Esophagus squamous epithelium (tissue), 5 donors: ENCODE data around the gene SLC6A17. TPM values are rescaled to one million over a fixed set of nuclear protein-coding genes. Genes with fewer than 3 reads are reported as not detected.

Experiments used
- DNase-seq: peaks from one replicate; lab custom pipeline; 2025; lab: John Stamatoyannopoulos, UW
- H3K27ac ChIP-seq, 4 donors: fragments of 200-600 bp; sonication (generic); one replicate each; pipeline ENCODE4 v1.5.1; 2016 to 2019; ENCODE audit warnings: mild to moderate bottlenecking in 1 of 4
- H3K27me3 ChIP-seq, 4 donors: fragments of 200-600 bp; sonication (generic); 1 replicate in 3 of 4; 2 replicates in 1 of 4; pipeline versions ENCODE4 v1.5.1 to v1.6.0; 2017 to 2021; ENCODE audit warnings: antibody characterized with exemption in 1 of 4
- H3K36me3 ChIP-seq, 3 donors: fragments of 200-600 bp; sonication (generic); one replicate each; pipeline ENCODE4 v1.5.1; 2016 to 2019
- H3K4me1 ChIP-seq, 3 donors: fragments of 200-600 bp; sonication (generic); one replicate each; pipeline ENCODE4 v1.5.1; 2017 to 2019
- H3K4me3 ChIP-seq, 4 donors: fragments of 200-600 bp; sonication (generic); 1 replicate in 3 of 4; 2 replicates in 1 of 4; pipeline ENCODE4 v1.5.1; 2016 to 2019; ENCODE audit warnings: mild to moderate bottlenecking in 2 of 4, moderate library complexity in 1 of 4
- H3K9me3 ChIP-seq, 3 donors: fragments of 200-600 bp; sonication (generic); one replicate each; pipeline ENCODE4 v1.5.1; 2016 to 2019
- POLR2A ChIP-seq, 4 donors: fragments of 450-650 bp; IDR thresholded peaks; one replicate each; pipeline ENCODE4 v1.6.1; 2017; ENCODE audit warnings: antibody characterized with exemption in 4 of 4, mild to moderate bottlenecking in 4 of 4, moderate library complexity in 3 of 4
- WGBS, 2 donors: methylation state at CpG; one replicate each; pipeline ENCODE4 v1.1.5; 2018; 5-methylcytosine and 5-hydroxymethylcytosine counted together
- intact Hi-C: fragments of 100-400 bp; cut with DNase I; formaldehyde crosslinking; loops from one replicate; pipeline ENCODE4 v1.15.0; 2022
- total RNA-seq, 4 donors: library from RNA; depleted of rRNA; stranded (reverse); fragments of >200 nt; gene quantifications; one replicate each; pipeline ENCODE4 v1.1.0, GENCODE V29; 2016
- TF ChIP-seq, protein P1 (sequence below), 6 experiments: fragments of 450-650 bp in 4 of 6; fragments of 200-600 bp in 2 of 6; sonication (generic) in 2 of 6; IDR thresholded peaks; one replicate each; pipeline ENCODE4 v1.5.1; 2016 to 2019; ENCODE audit warnings: antibody characterized with exemption in 6 of 6, mild to moderate bottlenecking in 4 of 6, moderate library complexity in 4 of 6
- donor health status: DM: yes; HTN: yes; CAD: no.

The SLC6A17 gene
- total RNA-seq, 4 donors from 2014 or later, result 0.11 to 0.29 (median 0.23) TPM

DNA sequence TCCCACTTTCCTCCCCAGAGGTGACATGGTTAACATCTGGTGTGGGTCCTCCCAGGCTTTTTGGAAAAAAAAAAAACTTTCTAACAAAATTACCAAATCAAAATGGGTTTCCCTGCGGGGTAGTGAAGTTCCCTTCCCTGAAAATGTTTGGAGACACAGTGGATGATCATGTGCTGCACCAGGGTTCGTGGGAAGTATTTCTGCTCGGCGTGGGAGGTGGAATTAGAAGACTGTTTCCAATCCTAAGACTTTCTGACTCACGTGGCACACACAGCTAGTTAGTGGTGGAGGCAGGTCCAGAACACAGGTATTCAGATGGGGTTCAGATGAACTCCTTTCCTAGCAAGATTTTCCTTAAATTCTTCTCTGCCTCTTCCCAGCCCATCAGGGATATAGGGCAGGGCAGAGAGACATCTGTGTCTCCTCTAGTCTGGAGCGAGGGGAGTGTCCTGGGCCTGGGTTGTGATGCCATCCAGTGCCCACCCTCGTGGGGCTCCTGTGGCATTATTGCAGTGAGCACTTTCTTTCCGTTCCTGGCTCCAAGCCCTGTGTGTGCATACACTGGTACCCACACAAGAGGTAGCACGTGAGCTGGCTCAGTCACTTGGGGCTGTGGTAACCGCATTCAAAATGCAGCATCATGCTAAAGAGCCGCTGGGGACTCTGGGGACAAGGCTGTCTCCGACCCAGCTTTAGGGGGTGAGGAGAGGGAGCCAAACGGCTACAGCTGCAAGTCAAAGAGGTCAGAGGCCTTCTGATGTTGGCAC lies 87.3 kb downstream of the SLC6A17 start:
- no peaks in the 10 kb centered on the region for H3K27me3 ChIP-seq
- peaks cover 0 to 17% (median 6%) of the 10 kb centered on the region in 3 donors for H3K36me3 ChIP-seq
- no peaks in the 10 kb centered on the region for H3K9me3 ChIP-seq
- H3K27ac ChIP-seq, result no peak overlapping the region
- H3K4me3 ChIP-seq, result no peak overlapping the region
- no peak for DNase-seq
- TF ChIP-seq, protein P1, sequence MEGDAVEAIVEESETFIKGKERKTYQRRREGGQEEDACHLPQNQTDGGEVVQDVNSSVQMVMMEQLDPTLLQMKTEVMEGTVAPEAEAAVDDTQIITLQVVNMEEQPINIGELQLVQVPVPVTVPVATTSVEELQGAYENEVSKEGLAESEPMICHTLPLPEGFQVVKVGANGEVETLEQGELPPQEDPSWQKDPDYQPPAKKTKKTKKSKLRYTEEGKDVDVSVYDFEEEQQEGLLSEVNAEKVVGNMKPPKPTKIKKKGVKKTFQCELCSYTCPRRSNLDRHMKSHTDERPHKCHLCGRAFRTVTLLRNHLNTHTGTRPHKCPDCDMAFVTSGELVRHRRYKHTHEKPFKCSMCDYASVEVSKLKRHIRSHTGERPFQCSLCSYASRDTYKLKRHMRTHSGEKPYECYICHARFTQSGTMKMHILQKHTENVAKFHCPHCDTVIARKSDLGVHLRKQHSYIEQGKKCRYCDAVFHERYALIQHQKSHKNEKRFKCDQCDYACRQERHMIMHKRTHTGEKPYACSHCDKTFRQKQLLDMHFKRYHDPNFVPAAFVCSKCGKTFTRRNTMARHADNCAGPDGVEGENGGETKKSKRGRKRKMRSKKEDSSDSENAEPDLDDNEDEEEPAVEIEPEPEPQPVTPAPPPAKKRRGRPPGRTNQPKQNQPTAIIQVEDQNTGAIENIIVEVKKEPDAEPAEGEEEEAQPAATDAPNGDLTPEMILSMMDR (IDR thresholded peaks at IDR 0.05), result no peak
- TF ChIP-seq POLR2A (IDR thresholded peaks at IDR 0.05), result no peak
- intact Hi-C loops, result no loop called here
- WGBS, 2 donors, result 73 to 80% methylated on average over 9 to 11 of the region's 13 CpGs
- H3K4me1 ChIP-seq, result peaks cover 0 to 39% (median 13%) of the 10 kb centered on the region in 3 donors

DNA sequence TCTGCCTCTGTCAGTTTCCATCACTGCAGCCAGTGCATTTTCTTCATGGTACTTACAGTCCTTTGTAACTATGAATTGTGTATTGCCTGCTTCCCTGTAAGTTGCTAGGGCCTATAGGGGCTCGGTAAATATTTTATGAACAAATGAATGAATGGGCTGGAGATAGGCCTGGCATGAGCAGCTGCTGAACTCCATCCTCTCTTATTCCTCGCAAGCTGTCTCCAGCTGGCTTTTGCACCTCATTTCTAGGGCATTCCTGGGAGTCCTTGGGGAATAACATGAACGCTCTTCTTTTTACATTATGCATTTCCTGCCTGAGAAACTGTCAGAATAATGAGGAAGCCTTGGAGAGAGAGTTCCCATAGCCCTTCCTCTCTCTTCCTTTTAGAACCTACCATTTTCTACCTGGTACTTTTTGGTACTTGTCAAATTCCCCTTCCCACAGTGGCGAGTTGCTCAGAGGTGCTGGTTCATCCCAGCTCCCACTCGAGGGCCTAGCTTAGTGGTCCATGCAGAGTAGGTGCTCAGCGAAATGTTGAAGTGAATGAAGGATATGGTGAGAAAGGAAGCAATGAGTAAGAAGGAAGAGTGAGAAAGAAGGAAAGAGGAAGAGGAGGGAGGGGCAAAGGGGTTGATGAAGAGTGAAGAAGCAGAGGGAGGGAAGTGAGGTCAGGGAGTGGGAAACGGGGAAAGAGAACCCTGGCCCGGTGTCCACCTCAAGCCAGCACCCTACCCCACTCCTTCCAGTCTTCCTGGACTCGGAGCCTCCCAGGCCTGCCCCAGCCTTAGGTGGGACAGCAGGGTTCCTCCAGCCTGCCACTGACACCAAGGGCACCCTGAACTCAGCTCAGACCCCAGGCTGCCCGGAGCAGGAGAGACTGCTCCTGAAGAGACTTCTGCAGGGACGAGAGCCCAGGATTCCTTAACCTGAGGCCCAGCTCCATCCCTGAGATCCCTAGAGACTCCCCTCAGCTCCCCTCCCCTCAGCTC lies 89.4 kb downstream of the SLC6A17 start:
- H3K4me3 ChIP-seq, result no peak overlapping the region
- H3K9me3 ChIP-seq, result no peaks in the 10 kb centered on the region
- H3K36me3 ChIP-seq, result no peaks in the 10 kb centered on the region
- no peak overlapping the region for H3K27ac ChIP-seq
- intact Hi-C loops, result no loop called here
- TF ChIP-seq, protein P1 (IDR thresholded peaks at IDR 0.05), result no peak
- no peak for TF ChIP-seq POLR2A (IDR thresholded peaks at IDR 0.05)
- no peaks in the 10 kb centered on the region for H3K27me3 ChIP-seq
- WGBS, 2 donors, result 71 to 73% methylated on average over 9 to 11 of the region's 11 CpGs
- peaks cover 9 to 57% (median 25%) of the 10 kb centered on the region in 3 donors for H3K4me1 ChIP-seq
- no peak for DNase-seq

GRCh38 chr1:110240476-110241210 lies 90.3 kb downstream of the SLC6A17 start:
- H3K4me3 ChIP-seq, result no peak overlapping the region
- H3K4me1 ChIP-seq, result peaks cover 9 to 55% (median 17%) of the 10 kb centered on the region in 3 donors
- H3K27ac ChIP-seq, result no peak overlapping the region
- intact Hi-C loops, result no loop called here
- H3K36me3 ChIP-seq, result no peaks in the 10 kb centered on the region
- H3K9me3 ChIP-seq, result no peaks in the 10 kb centered on the region
- no peak for DNase-seq
- TF ChIP-seq POLR2A (IDR thresholded peaks at IDR 0.05), result no peak
- TF ChIP-seq, protein P1 (IDR thresholded peaks at IDR 0.05), result no peak
- 52 to 83% methylated on average over 4 to 5 of the region's 13 CpGs for WGBS, 2 donors
- H3K27me3 ChIP-seq, result no peaks in the 10 kb centered on the region

- no peaks in the 10 kb centered on the region for H3K36me3 ChIP-seq
- no peak for DNase-seq
- TF ChIP-seq, protein P1 (IDR thresholded peaks at IDR 0.05), result no peak
- no peak for TF ChIP-seq POLR2A (IDR thresholded peaks at IDR 0.05)
- H3K4me1 ChIP-seq, result peaks cover 9 to 52% (median 18%) of the 10 kb centered on the region in 3 donors
- intact Hi-C loops, result no loop called here
- no peaks in the 10 kb centered on the region for H3K27me3 ChIP-seq
- WGBS, 2 donors, result 28 to 55% methylated on average over 2 of the region's 2 CpGs
- H3K9me3 ChIP-seq, result no peaks in the 10 kb centered on the region
- H3K4me3 ChIP-seq, result no peak overlapping the region
- no peak overlapping the region for H3K27ac ChIP-seq
Observed at GRCh38 chr1:110241516-110241915, 91.2 kb downstream of the SLC6A17 start.
